Glutamatergic neuron (in vitro differentiated cells): ENCODE data around the gene MRPL55. TPM values are rescaled to one million over a fixed set of nuclear protein-coding genes. Genes with fewer than 3 reads are reported as not detected.
A peak's percentile ranks its signal among the peaks of the same experiment; 100 is the strongest.

Source experiments
- DNase-seq: peaks from one replicate; pipeline ENCODE4 v3.0.0; 2022
- H3K27ac Mint-ChIP-seq: one replicate; pipeline ENCODE4 v1.8.0; 2020; ENCODE audit warnings: mild to moderate bottlenecking, mixed read lengths, inconsistent platforms; ENCODE audit not compliant: unreplicated experiment
- H3K27me3 Mint-ChIP-seq: one replicate; pipeline ENCODE4 v1.8.0; 2020; ENCODE audit warnings: mild to moderate bottlenecking, moderate library complexity, mixed read lengths, inconsistent platforms; ENCODE audit not compliant: unreplicated experiment
- H3K36me3 Mint-ChIP-seq: one replicate; pipeline ENCODE4 v1.8.0; 2020; ENCODE audit warnings: mild to moderate bottlenecking, mixed read lengths, inconsistent platforms; ENCODE audit not compliant: unreplicated experiment
- H3K4me1 Mint-ChIP-seq: one replicate; pipeline ENCODE4 v1.8.0; 2020; ENCODE audit warnings: mild to moderate bottlenecking, low read depth, mixed read lengths, inconsistent platforms; ENCODE audit not compliant: unreplicated experiment
- H3K4me3 Mint-ChIP-seq: one replicate; pipeline ENCODE4 v1.8.0; 2020; ENCODE audit warnings: mild to moderate bottlenecking, mixed read lengths, inconsistent platforms; ENCODE audit not compliant: unreplicated experiment
- H3K9me3 Mint-ChIP-seq: one replicate; pipeline ENCODE4 v1.8.0; 2020; ENCODE audit warnings: mild to moderate bottlenecking, moderate library complexity, mixed read lengths, inconsistent platforms; ENCODE audit not compliant: unreplicated experiment
- total RNA-seq: library from RNA; stranded (reverse); fragmentation: NEBNext Ultra II Directional; extraction: Animal tissue kit (Norgen Biotek cat#: 25700); gene quantifications from one replicate; pipeline ENCODE4 v1.2.1, GENCODE V29; 2021; ENCODE audit not compliant: unreplicated experiment
- TF ChIP-seq, protein P1 (sequence below): fragments of 200-600 bp; sonication (generic); IDR thresholded peaks from one replicate; pipeline ENCODE4 v1.5.0; 2021; ENCODE audit not compliant: partially characterized antibody, unreplicated experiment

The MRPL55 gene
- total RNA-seq, 1 donor from 2014 or later: 61.5 TPM

DNA sequence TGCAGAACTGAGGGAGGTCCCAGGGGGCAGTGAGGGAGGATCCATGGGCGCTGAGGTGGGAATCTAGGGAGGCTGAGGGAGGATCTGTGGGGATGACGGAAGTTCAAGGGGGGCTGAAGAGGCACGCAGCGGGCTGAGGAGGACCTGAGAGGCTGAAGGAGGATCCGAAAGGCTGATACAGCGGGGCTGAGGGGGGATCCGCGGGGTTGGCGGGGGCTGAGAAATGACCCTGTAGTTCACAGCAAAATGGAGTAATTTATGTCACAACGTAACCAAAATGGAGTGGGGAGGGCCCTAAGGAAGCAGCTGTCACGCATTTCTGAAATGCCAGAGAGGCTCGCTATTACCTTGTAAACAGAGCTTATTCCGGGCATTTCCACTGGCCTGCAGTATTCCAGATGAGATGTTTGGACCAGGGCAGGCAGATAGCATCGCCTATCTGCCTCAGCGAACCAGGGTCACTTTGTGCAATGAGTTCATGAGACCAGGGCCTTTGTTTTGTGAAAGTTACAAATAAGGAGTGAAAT is 926 bp upstream of the MRPL55 start:
- no peak for DNase-seq
- H3K36me3 Mint-ChIP-seq: no peaks in the 10 kb centered on the region

DNA sequence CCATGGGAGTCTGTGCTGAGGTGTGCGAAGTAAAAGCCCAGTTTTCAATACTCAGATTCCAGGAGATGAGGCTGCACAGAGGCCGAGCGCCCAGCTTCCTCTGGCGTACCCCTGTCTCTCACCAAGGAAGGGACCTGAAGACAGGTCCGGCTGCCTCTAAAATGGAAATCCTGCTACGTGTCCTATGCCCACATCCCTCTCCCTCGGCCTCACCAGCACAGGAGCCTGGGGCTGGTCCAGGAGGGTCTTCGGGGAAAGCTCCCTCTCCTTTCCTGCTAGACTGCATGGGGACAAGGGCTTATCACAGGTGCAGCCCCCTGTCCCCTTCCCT is 392 bp downstream of the MRPL55 start:
- H3K36me3 Mint-ChIP-seq: no peaks in the 10 kb centered on the region
- peak overlapping the region; percentile 92 for H3K4me3 Mint-ChIP-seq
- H3K27ac Mint-ChIP-seq: no peak overlapping the region
- H3K27me3 Mint-ChIP-seq: peaks cover 9% of the 10 kb centered on the region
- H3K9me3 Mint-ChIP-seq: peaks cover 11% of the 10 kb centered on the region
- peaks cover 3% of the 10 kb centered on the region for H3K4me1 Mint-ChIP-seq
- TF ChIP-seq, protein P1, sequence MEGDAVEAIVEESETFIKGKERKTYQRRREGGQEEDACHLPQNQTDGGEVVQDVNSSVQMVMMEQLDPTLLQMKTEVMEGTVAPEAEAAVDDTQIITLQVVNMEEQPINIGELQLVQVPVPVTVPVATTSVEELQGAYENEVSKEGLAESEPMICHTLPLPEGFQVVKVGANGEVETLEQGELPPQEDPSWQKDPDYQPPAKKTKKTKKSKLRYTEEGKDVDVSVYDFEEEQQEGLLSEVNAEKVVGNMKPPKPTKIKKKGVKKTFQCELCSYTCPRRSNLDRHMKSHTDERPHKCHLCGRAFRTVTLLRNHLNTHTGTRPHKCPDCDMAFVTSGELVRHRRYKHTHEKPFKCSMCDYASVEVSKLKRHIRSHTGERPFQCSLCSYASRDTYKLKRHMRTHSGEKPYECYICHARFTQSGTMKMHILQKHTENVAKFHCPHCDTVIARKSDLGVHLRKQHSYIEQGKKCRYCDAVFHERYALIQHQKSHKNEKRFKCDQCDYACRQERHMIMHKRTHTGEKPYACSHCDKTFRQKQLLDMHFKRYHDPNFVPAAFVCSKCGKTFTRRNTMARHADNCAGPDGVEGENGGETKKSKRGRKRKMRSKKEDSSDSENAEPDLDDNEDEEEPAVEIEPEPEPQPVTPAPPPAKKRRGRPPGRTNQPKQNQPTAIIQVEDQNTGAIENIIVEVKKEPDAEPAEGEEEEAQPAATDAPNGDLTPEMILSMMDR: no peak
- no peak for DNase-seq

More for the DNA sequence above, 926 bp upstream of the MRPL55 start:
- Mint-ChIP-seq H3K4me3 (peak overlapping the region; percentile 92), H3K4me1 (peaks cover 3% of the 10 kb centered on the region), H3K9me3 (peaks cover 6% of the 10 kb centered on the region), H3K27ac (peak overlapping the region; percentile 75), H3K27me3 (peaks cover 4% of the 10 kb centered on the region)
- TF ChIP-seq, protein P1: no peak

DNA sequence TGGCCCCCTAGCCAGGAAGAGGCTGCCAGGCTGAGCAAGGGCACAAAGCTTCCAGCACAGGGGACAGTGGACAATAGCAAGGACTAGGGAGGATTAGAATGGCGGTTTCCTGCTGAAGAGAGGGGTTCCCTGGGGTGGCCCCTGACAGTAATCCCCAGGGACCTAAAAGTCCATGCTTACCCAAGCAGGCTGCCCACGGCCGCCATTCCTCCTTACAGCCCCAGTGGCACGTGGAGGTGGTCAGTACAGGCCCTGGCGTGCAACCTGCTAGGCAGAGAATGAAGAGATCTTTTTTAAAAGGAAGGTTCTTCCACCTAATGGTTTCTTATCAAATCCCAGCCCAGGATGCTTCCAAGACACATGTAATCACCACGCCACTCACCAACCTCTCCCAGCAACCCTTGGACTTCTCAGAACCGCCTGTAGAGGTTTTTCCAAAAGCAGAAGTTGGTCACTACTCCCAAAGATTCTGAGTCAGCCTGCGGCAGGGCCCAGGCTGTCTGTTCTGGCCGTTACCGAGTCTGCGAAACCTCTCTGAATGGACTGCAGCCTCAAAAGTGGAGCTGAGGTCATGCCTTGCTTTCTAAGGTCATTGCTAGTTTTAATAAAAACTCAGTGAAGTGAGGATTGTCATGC is 926 bp downstream of the MRPL55 start:
- no peak for DNase-seq
- peaks cover 12% of the 10 kb centered on the region for H3K9me3 Mint-ChIP-seq
- H3K27ac Mint-ChIP-seq: peak overlapping the region; percentile 12

DNA sequence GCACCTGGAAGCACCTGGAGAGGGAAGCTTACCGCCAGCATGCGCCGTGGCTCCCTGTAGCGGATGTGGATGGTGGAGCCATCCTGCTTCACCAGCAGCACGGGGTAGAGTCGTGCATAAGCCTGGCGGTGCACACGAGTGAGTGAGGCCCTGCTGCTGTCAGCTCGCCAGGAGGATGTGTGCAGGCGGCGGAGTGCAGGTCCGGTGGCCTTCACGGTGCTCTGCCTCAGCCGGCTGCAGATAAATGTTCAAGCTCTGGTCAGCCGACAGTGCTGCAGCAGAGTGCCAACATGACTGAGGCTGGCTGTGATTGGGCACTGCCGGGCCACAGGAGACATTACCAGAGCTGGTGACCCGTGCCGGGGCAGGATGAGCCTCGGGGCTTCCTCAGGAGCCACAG is 1.5 kb downstream of the MRPL55 start:
- Mint-ChIP-seq H3K36me3 (no peaks in the 10 kb centered on the region), H3K4me3 (peak overlapping the region; percentile 92), H3K27ac (no peak overlapping the region), H3K27me3 (peaks cover 12% of the 10 kb centered on the region), H3K9me3 (peaks cover 12% of the 10 kb centered on the region), H3K4me1 (peaks cover 3% of the 10 kb centered on the region)
- no peak for DNase-seq
- TF ChIP-seq, protein P1: no peak

More for the DNA sequence above, 926 bp downstream of the MRPL55 start:
- H3K4me3 Mint-ChIP-seq: peak overlapping the region; percentile 92
- peaks cover 11% of the 10 kb centered on the region for H3K27me3 Mint-ChIP-seq
- TF ChIP-seq, protein P1: no peak
- H3K4me1 Mint-ChIP-seq: peaks cover 3% of the 10 kb centered on the region
- no peaks in the 10 kb centered on the region for H3K36me3 Mint-ChIP-seq

DNA sequence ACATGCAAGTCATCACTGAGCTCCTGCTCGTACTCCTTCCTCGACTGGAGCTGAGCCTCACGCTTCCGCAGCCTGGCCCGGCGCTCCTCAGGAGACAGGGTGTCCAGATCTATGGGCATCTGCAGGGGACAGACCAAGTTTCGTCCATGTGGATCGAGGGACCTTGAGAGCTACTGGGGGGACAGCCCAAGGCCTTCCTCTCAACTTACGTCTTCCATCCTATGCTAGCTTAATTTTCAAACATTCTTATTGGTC is 2.4 kb downstream of the MRPL55 start:
- TF ChIP-seq, protein P1: no peak
- Mint-ChIP-seq H3K4me3 (no peak overlapping the region), H3K36me3 (no peaks in the 10 kb centered on the region), H3K27me3 (peaks cover 12% of the 10 kb centered on the region), H3K4me1 (peaks cover 3% of the 10 kb centered on the region), H3K9me3 (peaks cover 12% of the 10 kb centered on the region), H3K27ac (peak overlapping the region; percentile 1)
- DNase-seq: no peak
